OCI-LY3 (cell line): ENCODE results near the gene IDH1.

Experiments used
- H2AFZ ChIP-seq: fragments of 200-600, 300-600 bp; shearing (Covaris generic); 2 replicates; pipeline ENCODE4 v1.6.0; 2014; ENCODE audit warnings: antibody characterized with exemption, low read depth, low read length
- H3K27ac ChIP-seq: fragments of 200-600, 300-600 bp; sonication (generic); 2 replicates; pipeline ENCODE4 v1.5.1; 2014; ENCODE audit warnings: mild to moderate bottlenecking, low read length, moderate library complexity, mixed read lengths
- H3K27me3 ChIP-seq: fragments of 200-600, 300-600 bp; sonication (generic); 2 replicates; pipeline ENCODE4 v1.6.1; 2014; ENCODE audit warnings: low read depth, low read length, mixed read lengths
- H3K36me3 ChIP-seq: fragments of 200-600, 300-600 bp; sonication (generic); replicated peaks from 2 replicates; pipeline ENCODE3; 2014; ENCODE audit warnings: low read depth, low read length, mixed read lengths
- H3K4me1 ChIP-seq: fragments of 300-600, 200-600 bp; sonication (generic); 2 replicates; pipeline ENCODE4 v1.6.1; 2014; ENCODE audit warnings: low read length, mixed read lengths
- H3K4me2 ChIP-seq: fragments of 200-600, 300-600 bp; sonication (generic); 2 replicates; pipeline ENCODE4 v1.6.1; 2014; ENCODE audit warnings: low read length, mixed read lengths
- H3K4me3 ChIP-seq: fragments of 300-600, 200-600 bp; sonication (generic); 2 replicates; pipeline ENCODE4 v1.5.1; 2014; ENCODE audit warnings: antibody characterized with exemption, mild to moderate bottlenecking, low read length, moderate library complexity
- H3K79me2 ChIP-seq: fragments of 300-600, 200-600 bp; shearing (Covaris generic); 2 replicates; pipeline ENCODE4 v1.6.1; 2014; ENCODE audit warnings: mild to moderate bottlenecking, low read length, mixed read lengths
- H3K9ac ChIP-seq: fragments of 300-600, 200-600 bp; shearing (Covaris generic); 2 replicates; pipeline ENCODE4 v1.6.0; 2014; ENCODE audit warnings: mild to moderate bottlenecking, low read length, moderate library complexity
- H3K9me3 ChIP-seq: fragments of 200-600, 300-600 bp; shearing (Covaris generic); 2 replicates; pipeline ENCODE4 v1.6.1; 2014; ENCODE audit warnings: low read length, mixed read lengths; ENCODE audit not compliant: insufficient read depth
- H4K20me1 ChIP-seq: fragments of 200-600, 300-600 bp; sonication (generic); 2 replicates; pipeline ENCODE4 v1.6.1; 2016; ENCODE audit warnings: low read length, mixed read lengths; ENCODE audit not compliant: insufficient read depth
- EZH2phosphoT487 ChIP-seq: fragments of 200-600 bp; shearing (Covaris generic); IDR thresholded peaks from 2 replicates; pipeline ENCODE4 v1.6.1; 2018; ENCODE audit warnings: antibody characterized with exemption, mixed run types, low read depth
- TF ChIP-seq, protein P1 (sequence below): fragments of 200-600, 300-600 bp; sonication (generic); IDR thresholded peaks from 2 replicates; pipeline ENCODE4 v1.5.1; 2014; ENCODE audit warnings: antibody characterized with exemption, low read length, low read depth

The IDH1 gene

DNA sequence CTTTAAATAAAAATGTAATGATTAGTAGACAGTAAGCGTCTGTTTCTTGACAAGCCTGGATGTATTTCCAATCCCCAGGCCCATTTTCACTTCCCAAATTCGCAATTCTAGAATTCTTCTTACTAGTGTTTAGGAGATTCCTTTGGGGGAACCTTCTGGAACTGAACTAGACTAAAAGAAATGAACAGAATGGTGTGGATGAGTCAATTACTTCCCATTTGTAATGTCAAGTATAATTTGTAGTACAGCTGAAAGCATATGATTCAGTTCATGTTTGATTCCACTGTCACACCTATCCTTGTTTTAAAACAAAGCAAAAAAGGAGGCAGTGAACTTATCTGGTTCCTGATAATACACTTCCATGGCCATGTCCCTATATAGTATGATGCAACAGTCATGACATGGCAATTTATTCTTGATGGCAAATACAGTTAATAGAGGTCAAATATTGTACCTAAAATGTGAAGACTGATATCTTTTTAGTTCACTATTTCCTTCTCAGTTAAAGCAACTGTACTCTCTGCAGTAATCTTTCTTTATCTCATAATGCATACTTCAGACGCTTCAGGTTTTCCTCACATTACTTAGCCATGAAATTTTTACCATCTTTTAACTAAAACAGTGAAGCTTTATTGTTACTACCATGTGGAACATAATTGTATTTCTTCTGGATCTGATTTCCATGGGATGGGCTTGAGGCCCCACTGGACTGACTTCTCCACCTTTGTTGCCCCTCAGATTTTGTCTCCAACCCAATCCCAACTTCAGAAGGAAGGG, 2.0 kb downstream of the IDH1 start:
- TF ChIP-seq, protein P1, sequence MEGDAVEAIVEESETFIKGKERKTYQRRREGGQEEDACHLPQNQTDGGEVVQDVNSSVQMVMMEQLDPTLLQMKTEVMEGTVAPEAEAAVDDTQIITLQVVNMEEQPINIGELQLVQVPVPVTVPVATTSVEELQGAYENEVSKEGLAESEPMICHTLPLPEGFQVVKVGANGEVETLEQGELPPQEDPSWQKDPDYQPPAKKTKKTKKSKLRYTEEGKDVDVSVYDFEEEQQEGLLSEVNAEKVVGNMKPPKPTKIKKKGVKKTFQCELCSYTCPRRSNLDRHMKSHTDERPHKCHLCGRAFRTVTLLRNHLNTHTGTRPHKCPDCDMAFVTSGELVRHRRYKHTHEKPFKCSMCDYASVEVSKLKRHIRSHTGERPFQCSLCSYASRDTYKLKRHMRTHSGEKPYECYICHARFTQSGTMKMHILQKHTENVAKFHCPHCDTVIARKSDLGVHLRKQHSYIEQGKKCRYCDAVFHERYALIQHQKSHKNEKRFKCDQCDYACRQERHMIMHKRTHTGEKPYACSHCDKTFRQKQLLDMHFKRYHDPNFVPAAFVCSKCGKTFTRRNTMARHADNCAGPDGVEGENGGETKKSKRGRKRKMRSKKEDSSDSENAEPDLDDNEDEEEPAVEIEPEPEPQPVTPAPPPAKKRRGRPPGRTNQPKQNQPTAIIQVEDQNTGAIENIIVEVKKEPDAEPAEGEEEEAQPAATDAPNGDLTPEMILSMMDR: no peak
- TF ChIP-seq EZH2phosphoT487: no peak
- H3K4me2 ChIP-seq: no peak overlapping the region
- H3K27me3 ChIP-seq: no peaks in the 10 kb centered on the region
- H4K20me1 ChIP-seq: no peaks in the 10 kb centered on the region
- no peaks in the 10 kb centered on the region for H3K9me3 ChIP-seq
- H3K4me3 ChIP-seq: no peak overlapping the region
- no peak overlapping the region for H3K27ac ChIP-seq
- H2AFZ ChIP-seq: no peak overlapping the region
- peaks cover 45% of the 10 kb centered on the region for H3K36me3 ChIP-seq
- no peak overlapping the region for H3K9ac ChIP-seq
- H3K4me1 ChIP-seq: peaks cover 11% of the 10 kb centered on the region
- H3K79me2 ChIP-seq: no peaks in the 10 kb centered on the region

DNA sequence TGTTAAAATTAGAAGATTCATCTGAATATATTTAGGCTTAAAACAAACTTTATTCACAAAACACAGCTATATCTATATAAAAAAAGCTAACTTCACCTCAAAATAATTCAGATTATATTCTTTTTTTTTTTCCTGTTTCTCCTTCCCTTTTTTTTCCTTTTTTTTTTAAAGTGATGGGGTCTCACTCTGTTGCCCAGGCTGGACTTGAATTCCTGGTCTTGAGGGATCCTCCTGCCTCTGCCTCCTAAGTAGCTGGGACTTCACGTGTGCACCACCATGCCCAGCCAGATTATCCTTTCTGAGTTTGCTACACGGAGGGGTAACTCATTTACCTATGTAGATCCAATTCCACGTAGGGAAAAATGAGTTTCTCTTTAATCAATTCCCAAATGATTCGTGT, 3.8 kb downstream of the IDH1 start:
- Histone ChIP-seq H3K4me1 (peaks cover 11% of the 10 kb centered on the region), H4K20me1 (no peaks in the 10 kb centered on the region), H3K4me2 (no peak overlapping the region)

DNA sequence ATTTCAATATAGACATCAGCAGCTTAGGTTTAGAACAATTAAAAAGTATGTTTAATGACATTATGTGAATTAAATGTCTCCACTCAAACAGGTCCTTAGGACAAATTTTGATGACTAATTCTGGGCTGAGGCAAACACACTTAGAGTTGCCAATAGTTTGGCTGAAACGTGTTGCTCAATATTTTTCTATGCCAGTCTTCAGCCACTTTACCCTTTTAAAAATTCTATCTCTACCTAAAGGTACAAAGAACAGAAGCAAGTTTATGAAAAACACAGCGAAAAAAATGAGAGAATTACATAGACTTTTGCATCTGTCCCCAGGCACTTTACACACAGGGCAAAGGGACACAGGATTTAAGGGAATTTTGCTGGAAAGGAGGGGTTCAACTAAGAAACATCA, 4.5 kb downstream of the IDH1 start:
- TF ChIP-seq, protein P1: no peak
- TF ChIP-seq EZH2phosphoT487: no peak
- Histone ChIP-seq H3K4me2 (no peak overlapping the region), H3K9me3 (no peaks in the 10 kb centered on the region), H3K36me3 (peaks cover 52% of the 10 kb centered on the region), H3K27me3 (no peaks in the 10 kb centered on the region), H3K4me3 (no peak overlapping the region), H2AFZ (no peak overlapping the region), H4K20me1 (no peaks in the 10 kb centered on the region), H3K79me2 (no peaks in the 10 kb centered on the region), H3K9ac (no peak overlapping the region), H3K27ac (no peak overlapping the region), H3K4me1 (peaks cover 6% of the 10 kb centered on the region)

More for the DNA sequence above, 3.8 kb downstream of the IDH1 start:
- no peak overlapping the region for H2AFZ ChIP-seq
- peaks cover 52% of the 10 kb centered on the region for H3K36me3 ChIP-seq
- H3K9ac ChIP-seq: no peak overlapping the region
- no peaks in the 10 kb centered on the region for H3K9me3 ChIP-seq
- H3K27me3 ChIP-seq: no peaks in the 10 kb centered on the region
- no peak overlapping the region for H3K27ac ChIP-seq
- H3K79me2 ChIP-seq: no peaks in the 10 kb centered on the region
- TF ChIP-seq EZH2phosphoT487: no peak
- TF ChIP-seq, protein P1: no peak
- no peak overlapping the region for H3K4me3 ChIP-seq

DNA sequence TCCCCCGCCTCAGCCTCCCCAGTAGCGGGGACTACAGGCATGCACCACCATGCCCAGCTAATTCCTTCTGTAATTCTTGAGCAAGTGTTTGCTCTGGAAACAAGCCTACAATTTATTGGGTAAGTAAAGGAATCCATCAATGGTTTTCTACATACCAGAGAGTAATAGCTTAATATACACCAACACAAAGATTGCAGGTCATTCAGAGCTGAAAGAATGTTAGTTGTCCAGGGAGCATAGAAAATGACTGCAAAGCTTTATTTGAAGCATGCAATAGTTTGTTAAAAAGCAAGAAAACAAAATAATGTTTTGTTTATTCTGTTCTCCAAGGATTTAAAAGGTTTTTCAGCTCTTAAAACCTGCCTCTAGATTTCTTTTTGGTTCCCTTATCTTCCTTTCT, 5.6 kb downstream of the IDH1 start:
- Histone ChIP-seq H3K27ac (no peak overlapping the region), H3K4me1 (peaks cover 6% of the 10 kb centered on the region), H3K4me3 (no peak overlapping the region), H3K9me3 (no peaks in the 10 kb centered on the region), H3K79me2 (no peaks in the 10 kb centered on the region), H3K36me3 (peaks cover 58% of the 10 kb centered on the region), H3K9ac (no peak overlapping the region), H4K20me1 (no peaks in the 10 kb centered on the region), H2AFZ (no peak overlapping the region), H3K4me2 (no peak overlapping the region), H3K27me3 (no peaks in the 10 kb centered on the region)
- no peak for TF ChIP-seq EZH2phosphoT487
- TF ChIP-seq, protein P1: no peak
